IMR-90 (cell line): ENCODE measurements around the gene VSIG10L2.

Source experiments
- BHLHE40 ChIP-seq: fragments of 150-350 bp; IDR thresholded peaks from 2 replicates; pipeline ENCODE4 v1.6.1; 2016; ENCODE audit warnings: mild to moderate bottlenecking, low read depth, low read length
- CHD1 ChIP-seq: IDR thresholded peaks from 2 replicates; pipeline ENCODE4 v1.6.1; 2012; ENCODE audit warnings: low read depth, low read length, improper control_type of control experiment
- CTCF ChIP-seq: conservative IDR thresholded peaks from 2 replicates; pipeline ENCODE4 v1.5.1; 2012; ENCODE audit warnings: mild to moderate bottlenecking, low read depth, low read length, improper control_type of control experiment
- FOS ChIP-seq: fragments of 150-350 bp; IDR thresholded peaks from 2 replicates; pipeline ENCODE4 v1.6.1; 2016; ENCODE audit warnings: low read depth, low read length
- MAFK ChIP-seq: IDR thresholded peaks from 2 replicates; pipeline ENCODE4 v1.6.1; 2012; ENCODE audit warnings: low read depth, low read length, improper control_type of control experiment
- MAZ ChIP-seq: IDR thresholded peaks from 2 replicates; pipeline ENCODE4 v1.6.1; 2012; ENCODE audit warnings: low read depth, mild to moderate bottlenecking, low read length, improper control_type of control experiment, moderate library complexity, borderline replicate concordance
- POLR2A ChIP-seq: IDR thresholded peaks from 2 replicates; pipeline ENCODE4 v1.6.1; 2012; ENCODE audit warnings: mild to moderate bottlenecking, low read depth, low read length
- RCOR1 ChIP-seq: IDR thresholded peaks from 2 replicates; pipeline ENCODE4 v1.6.1; 2012; ENCODE audit warnings: mild to moderate bottlenecking, low read length, improper control_type of control experiment; ENCODE audit not compliant: insufficient replicate concordance
- RFX5 ChIP-seq: IDR thresholded peaks from 2 replicates; pipeline ENCODE4 v1.8.0; 2012; ENCODE audit warnings: low read depth, mild to moderate bottlenecking, low read length, moderate library complexity
- SMC3 ChIP-seq: fragments of 150-350 bp; IDR thresholded peaks from 2 replicates; pipeline ENCODE4 v1.6.1; 2016; ENCODE audit warnings: low read depth, mild to moderate bottlenecking, antibody characterized with exemption, low read length, moderate library complexity
- USF2 ChIP-seq: fragments of 150-350 bp; IDR thresholded peaks from 2 replicates; pipeline ENCODE4 v1.6.1; 2017; ENCODE audit warnings: mild to moderate bottlenecking, antibody characterized with exemption, low read length, low read depth

- TF ChIP-seq BHLHE40 (no peak), RCOR1 (no peak), CTCF (no peak), RFX5 (no peak), POLR2A (no peak), SMC3 (no peak), MAFK (no peak), USF2 (no peak), MAZ (no peak), CHD1 (no peak), FOS (no peak)
Measured at GRCh38 chr11:125939081-125939521, 6.7 kb upstream of the VSIG10L2 start.
